WTC11 (cell line): ENCODE measurements around the gene ERBB4. TPM values are rescaled to one million over a fixed set of nuclear protein-coding genes. Genes with fewer than 3 reads are reported as not detected.

Source experiments
- ATAC-seq: fragments of 200-7000 bp; cut with Tn5 transposase; 2 replicates; pipeline ENCODE4 v1.10.0; 2021; ENCODE audit warnings: mild to moderate bottlenecking, moderate library complexity
- CTCF ChIA-PET: fragments of 300-600 bp; sonication (Branson Sonifier 250); formaldehyde crosslinking; loops from one replicate; lab custom pipeline; 2021; ENCODE audit warnings: antibody characterized with exemption; lab: Charles Lee
- POLR2A ChIA-PET: fragments of 350-600 bp; sonication (Branson Sonifier 250); formaldehyde crosslinking; loops from one replicate; lab custom pipeline; 2021; ENCODE audit warnings: antibody characterized with exemption; lab: Charles Lee
- DNase-seq: peaks from one replicate; pipeline ENCODE4 v3.0.0; 2021; ENCODE audit warnings: low spot score
- H3K27ac Mint-ChIP-seq: 2 replicates; pipeline ENCODE4 v1.8.0; 2021; ENCODE audit warnings: mixed read lengths
- H3K27me3 Mint-ChIP-seq: 2 replicates; pipeline ENCODE4 v1.8.0; 2021; ENCODE audit warnings: low read depth, mild to moderate bottlenecking, moderate library complexity, mixed read lengths
- H3K36me3 Mint-ChIP-seq: 2 replicates; pipeline ENCODE4 v1.8.0; 2021; ENCODE audit warnings: mixed read lengths
- H3K4me1 Mint-ChIP-seq: 2 replicates; pipeline ENCODE4 v1.8.0; 2022; ENCODE audit warnings: mixed read lengths
- H3K4me3 Mint-ChIP-seq: 2 replicates; pipeline ENCODE4 v1.8.0; 2021; ENCODE audit warnings: mild to moderate bottlenecking, moderate library complexity, mixed read lengths
- H3K9me3 Mint-ChIP-seq: 2 replicates; pipeline ENCODE4 v1.8.0; 2021; ENCODE audit warnings: mixed read lengths
- AR ChIP-seq: fragments of 250-450 bp; sonication (Bioruptor Pico); IDR thresholded peaks from 2 replicates; pipeline ENCODE4 v1.9.0; 2021; ENCODE audit warnings: mild to moderate bottlenecking
- ATF1 ChIP-seq: sonication (generic); formaldehyde crosslinking; IDR thresholded peaks from 2 replicates; pipeline ENCODE4 v1.8.1; 2023; ENCODE audit warnings: mild to moderate bottlenecking, moderate library complexity, missing genetic modification reagents
- ATF2 ChIP-seq: sonication (generic); formaldehyde crosslinking; IDR thresholded peaks from 2 replicates; pipeline ENCODE4 v1.8.1; 2022; ENCODE audit warnings: low read depth, missing genetic modification reagents, borderline replicate concordance
- ATF6 ChIP-seq: sonication (generic); formaldehyde crosslinking; IDR thresholded peaks from 2 replicates; pipeline ENCODE4 v1.8.1; 2023; ENCODE audit warnings: mild to moderate bottlenecking, missing genetic modification reagents
- CDX4 ChIP-seq: fragments of 250-450 bp; sonication (Bioruptor Pico); IDR thresholded peaks from 2 replicates; pipeline ENCODE4 v1.9.0; 2021; ENCODE audit warnings: moderate library complexity, mild to moderate bottlenecking, inconsistent platforms, borderline replicate concordance
- E2F4 ChIP-seq: sonication (generic); formaldehyde crosslinking; IDR thresholded peaks from 2 replicates; pipeline ENCODE4 v1.8.1; 2022; ENCODE audit warnings: low read depth, mild to moderate bottlenecking, moderate library complexity, missing genetic modification reagents, borderline replicate concordance
- E2F5 ChIP-seq: sonication (generic); formaldehyde crosslinking; IDR thresholded peaks from 2 replicates; pipeline ENCODE4 v1.8.1; 2022; ENCODE audit warnings: mild to moderate bottlenecking, moderate library complexity, missing genetic modification reagents
- ELF4 ChIP-seq: sonication (generic); formaldehyde crosslinking; IDR thresholded peaks from 2 replicates; pipeline ENCODE4 v1.8.1; 2022; ENCODE audit warnings: low read depth, mild to moderate bottlenecking, moderate library complexity, missing genetic modification reagents
- ESRRA ChIP-seq: sonication (generic); formaldehyde crosslinking; IDR thresholded peaks from 2 replicates; pipeline ENCODE4 v1.8.1; 2022; ENCODE audit warnings: mild to moderate bottlenecking, missing genetic modification reagents, borderline replicate concordance
- ETV6 ChIP-seq: sonication (generic); formaldehyde crosslinking; IDR thresholded peaks from 2 replicates; pipeline ENCODE4 v1.8.1; 2022; ENCODE audit warnings: mild to moderate bottlenecking, missing genetic modification reagents
- FOXJ3 ChIP-seq: sonication (generic); formaldehyde crosslinking; IDR thresholded peaks from 2 replicates; pipeline ENCODE4 v1.9.0; 2021; ENCODE audit warnings: missing genetic modification reagents, mild to moderate bottlenecking, borderline replicate concordance
- HMGXB4 ChIP-seq: sonication (generic); formaldehyde crosslinking; IDR thresholded peaks from 2 replicates; pipeline ENCODE4 v1.8.1; 2023; ENCODE audit warnings: mild to moderate bottlenecking, moderate library complexity, missing genetic modification reagents
- MXD4 ChIP-seq: fragments of 250-450 bp; sonication (Bioruptor Pico); IDR thresholded peaks from 2 replicates; pipeline ENCODE4 v1.8.0; 2021; ENCODE audit warnings: mild to moderate bottlenecking, moderate library complexity, borderline replicate concordance
- STAT6 ChIP-seq: sonication (generic); formaldehyde crosslinking; conservative IDR thresholded peaks from 2 replicates; pipeline ENCODE4 v1.8.1; 2023; ENCODE audit warnings: mild to moderate bottlenecking, low read depth, missing genetic modification reagents, moderate library complexity
- TEAD4 ChIP-seq: sonication (generic); formaldehyde crosslinking; IDR thresholded peaks from 2 replicates; pipeline ENCODE4 v1.8.0; 2022; ENCODE audit warnings: mild to moderate bottlenecking, missing genetic modification reagents
- ZNF219 ChIP-seq: sonication (generic); formaldehyde crosslinking; IDR thresholded peaks from 2 replicates; pipeline ENCODE4 v1.8.0; 2023; ENCODE audit warnings: missing genetic modification reagents, mild to moderate bottlenecking, borderline replicate concordance
- ZNF317 ChIP-seq: sonication (generic); formaldehyde crosslinking; IDR thresholded peaks from 2 replicates; pipeline ENCODE4 v1.8.1; 2023; ENCODE audit warnings: low read depth, mild to moderate bottlenecking, moderate library complexity, missing genetic modification reagents, borderline replicate concordance
- ZNF416 ChIP-seq: fragments of 250-450 bp; sonication (Bioruptor Pico); IDR thresholded peaks from 2 replicates; pipeline ENCODE4 v1.9.0; 2021; ENCODE audit warnings: mild to moderate bottlenecking, inconsistent platforms
- ZNF671 ChIP-seq: fragments of 250-450 bp; sonication (Bioruptor Pico); IDR thresholded peaks from 2 replicates; pipeline ENCODE4 v1.8.0; 2021; ENCODE audit warnings: mild to moderate bottlenecking
- ZSCAN18 ChIP-seq: fragments of 250-450 bp; sonication (Bioruptor Pico); IDR thresholded peaks from 2 replicates; pipeline ENCODE4 v2.1.2; 2022; ENCODE audit warnings: mild to moderate bottlenecking, moderate library complexity
- total RNA-seq: library from RNA; stranded (reverse); gene quantifications from 3 replicates; pipeline ENCODE4 v1.2.3, GENCODE V29; 2021

ERBB4 gene
- total RNA-seq, 1 experiment from 2014 or later, result 1.6 TPM

GRCh38 chr2:212546669-212547068 lies 8.1 kb upstream of the ERBB4 start:
- POLR2A ChIA-PET, result no interaction called here
- no peaks in the 10 kb centered on the region for H3K27me3 Mint-ChIP-seq
- DNase-seq, result no peak
- H3K27ac Mint-ChIP-seq, result no peak overlapping the region
- H3K4me1 Mint-ChIP-seq, result peaks cover 12% of the 10 kb centered on the region
- H3K4me3 Mint-ChIP-seq, result no peak overlapping the region
- H3K9me3 Mint-ChIP-seq, result no peaks in the 10 kb centered on the region
- TF ChIP-seq ZNF219 (CRISPR knock-in tag) (no peak), ZSCAN18 (no peak), MXD4 (CRISPR knock-in tag) (no peak), AR (no peak), ATF6 (CRISPR knock-in tag) (no peak), E2F5 (CRISPR knock-in tag) (no peak), FOXJ3 (CRISPR knock-in tag) (no peak), ETV6 (CRISPR knock-in tag) (no peak), ELF4 (no peak), E2F4 (CRISPR knock-in tag) (no peak), STAT6 (no peak), ZNF671 (CRISPR knock-in tag) (no peak), HMGXB4 (no peak), CDX4 (CRISPR knock-in tag) (no peak), ESRRA (CRISPR knock-in tag) (no peak), ATF1 (no peak), ATF2 (CRISPR knock-in tag) (no peak), ZNF416 (no peak), TEAD4 (CRISPR knock-in tag) (no peak), ZNF317 (CRISPR knock-in tag) (no peak)
- TF ChIP-seq, all 79 proteins: peak for 0
- CTCF ChIA-PET, result no interaction called here
- ATAC-seq, result no peak
- H3K36me3 Mint-ChIP-seq, result no peaks in the 10 kb centered on the region
